HPDE6-E6E7 (cell line): ENCODE measurements around the gene MACROD1.

ENCODE experiments used
- DNase-seq: peaks from one replicate; pipeline ENCODE4 v3.0.0; 2011; ENCODE audit warnings: missing footprints; ENCODE audit errors: extremely low spot score

The MACROD1 gene

GRCh38 chr11:64015510-64015909 is 150.4 kb downstream of the MACROD1 start:
- DNase-seq, result no peak

- no peak for DNase-seq
Observed at GRCh38 chr11:64014356-64014755, 151.6 kb downstream of the MACROD1 start.

GRCh38 chr11:64013141-64013896 is 152.6 kb downstream of the MACROD1 start:
- no peak for DNase-seq

GRCh38 chr11:64011371-64011770 is 154.5 kb downstream of the MACROD1 start:
- DNase-seq, result no peak

GRCh38 chr11:64010783-64011182 is 155.1 kb downstream of the MACROD1 start:
- DNase-seq, result no peak

- no peak for DNase-seq
Observed at GRCh38 chr11:64009710-64010109, 156.2 kb downstream of the MACROD1 start.

- no peak for DNase-seq
Observed at GRCh38 chr11:64008914-64009633, 156.8 kb downstream of the MACROD1 start.

GRCh38 chr11:64008283-64008913 is 157.5 kb downstream of the MACROD1 start:
- no peak for DNase-seq

GRCh38 chr11:64007629-64008282 is 158.2 kb downstream of the MACROD1 start:
- DNase-seq, result no peak

- no peak for DNase-seq
Observed at GRCh38 chr11:64007160-64007628, 158.7 kb downstream of the MACROD1 start.

- no peak for DNase-seq
Observed at GRCh38 chr11:64006398-64006797, 159.5 kb downstream of the MACROD1 start.

GRCh38 chr11:64005691-64006090 is 160.2 kb downstream of the MACROD1 start:
- DNase-seq, result no peak

GRCh38 chr11:64004590-64004984 is 161.3 kb downstream of the MACROD1 start:
- DNase-seq, result no peak

- DNase-seq, result no peak
Observed at GRCh38 chr11:64003807-64004589, 161.9 kb downstream of the MACROD1 start.

GRCh38 chr11:64001484-64002420 is 164.2 kb downstream of the MACROD1 start:
- no peak for DNase-seq

- DNase-seq, result no peak
Observed at GRCh38 chr11:64000740-64001483, 165.0 kb downstream of the MACROD1 start.

GRCh38 chr11:64000026-64000739 is 165.7 kb downstream of the MACROD1 start:
- peak; percentile 55 for DNase-seq

- peak; percentile 97 for DNase-seq
Observed at GRCh38 chr11:63999349-64000025, 166.4 kb downstream of the MACROD1 start.
